ENCODE results near the gene CDC16.

DNA sequence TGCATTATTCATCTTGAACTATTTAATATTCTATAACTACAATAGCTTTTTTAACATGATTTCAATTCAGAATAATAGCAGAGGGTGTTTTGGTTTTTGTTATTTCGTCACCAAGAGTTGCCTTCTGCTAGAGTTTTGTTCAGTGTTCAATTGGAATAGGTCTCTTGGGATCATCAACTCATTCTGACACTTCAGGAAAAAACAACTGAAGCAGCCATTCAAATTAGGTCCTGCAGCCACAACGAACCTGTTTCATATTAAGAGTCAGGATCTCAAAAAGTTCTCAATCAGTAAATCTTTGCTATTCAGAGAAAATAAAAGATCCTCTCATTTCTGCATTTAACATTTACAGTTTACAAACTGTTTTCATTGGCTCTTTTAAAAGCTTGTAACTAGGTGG is 77.2 kb downstream of the CDC16 start:
- TF ChIP-seq, protein P1, sequence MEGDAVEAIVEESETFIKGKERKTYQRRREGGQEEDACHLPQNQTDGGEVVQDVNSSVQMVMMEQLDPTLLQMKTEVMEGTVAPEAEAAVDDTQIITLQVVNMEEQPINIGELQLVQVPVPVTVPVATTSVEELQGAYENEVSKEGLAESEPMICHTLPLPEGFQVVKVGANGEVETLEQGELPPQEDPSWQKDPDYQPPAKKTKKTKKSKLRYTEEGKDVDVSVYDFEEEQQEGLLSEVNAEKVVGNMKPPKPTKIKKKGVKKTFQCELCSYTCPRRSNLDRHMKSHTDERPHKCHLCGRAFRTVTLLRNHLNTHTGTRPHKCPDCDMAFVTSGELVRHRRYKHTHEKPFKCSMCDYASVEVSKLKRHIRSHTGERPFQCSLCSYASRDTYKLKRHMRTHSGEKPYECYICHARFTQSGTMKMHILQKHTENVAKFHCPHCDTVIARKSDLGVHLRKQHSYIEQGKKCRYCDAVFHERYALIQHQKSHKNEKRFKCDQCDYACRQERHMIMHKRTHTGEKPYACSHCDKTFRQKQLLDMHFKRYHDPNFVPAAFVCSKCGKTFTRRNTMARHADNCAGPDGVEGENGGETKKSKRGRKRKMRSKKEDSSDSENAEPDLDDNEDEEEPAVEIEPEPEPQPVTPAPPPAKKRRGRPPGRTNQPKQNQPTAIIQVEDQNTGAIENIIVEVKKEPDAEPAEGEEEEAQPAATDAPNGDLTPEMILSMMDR (conservative IDR thresholded peaks at IDR 0.05; ENCODE audit: low read depth, low read length), result no peak
- TF ChIP-seq EZH2 (IDR thresholded peaks at IDR 0.05; ENCODE audit: borderline replicate concordance, low read depth, low read length, poor library complexity, severe bottlenecking), result no peak

Data from A673 (cell line).